Endothelial cell (in vitro differentiated cells): ENCODE results near the gene MED22. TPM values are rescaled to one million over a fixed set of nuclear protein-coding genes. Genes with fewer than 3 reads are reported as not detected.
A peak's percentile ranks its signal among the peaks of the same experiment; 100 is the strongest.

ENCODE experiments used
- DNase-seq: peaks from one replicate; pipeline ENCODE4 v3.0.0; 2021; ENCODE audit warnings: low spot score
- H3K27ac Mint-ChIP-seq: one replicate; pipeline ENCODE4 v1.8.0; 2021; ENCODE audit warnings: mixed read lengths, inconsistent platforms; ENCODE audit not compliant: unreplicated experiment
- H3K27me3 Mint-ChIP-seq: one replicate; pipeline ENCODE4 v1.8.0; 2021; ENCODE audit warnings: mild to moderate bottlenecking, moderate library complexity, mixed read lengths, inconsistent platforms; ENCODE audit not compliant: unreplicated experiment
- H3K36me3 Mint-ChIP-seq: one replicate; pipeline ENCODE4 v1.8.0; 2021; ENCODE audit warnings: mild to moderate bottlenecking, low read depth, mixed read lengths, inconsistent platforms; ENCODE audit not compliant: unreplicated experiment
- H3K4me1 Mint-ChIP-seq: one replicate; pipeline ENCODE4 v1.8.0; 2021; ENCODE audit warnings: mild to moderate bottlenecking, mixed read lengths, inconsistent platforms; ENCODE audit not compliant: unreplicated experiment
- H3K4me3 Mint-ChIP-seq: one replicate; pipeline ENCODE4 v1.8.0; 2021; ENCODE audit warnings: mild to moderate bottlenecking, mixed read lengths, inconsistent platforms; ENCODE audit not compliant: unreplicated experiment
- H3K9me3 Mint-ChIP-seq: one replicate; pipeline ENCODE4 v1.8.0; 2021; ENCODE audit warnings: mixed read lengths, inconsistent platforms; ENCODE audit not compliant: unreplicated experiment
- total RNA-seq: library from RNA; stranded (reverse); fragmentation: NEBNext Ultra II Directional; extraction: Animal tissue kit (Norgen Biotek cat#: 25700); gene quantifications from one replicate; pipeline ENCODE4 v1.2.1, GENCODE V29; 2021; ENCODE audit not compliant: unreplicated experiment
- TF ChIP-seq, protein P1 (sequence below): fragments of 200-600 bp; sonication (generic); IDR thresholded peaks from one replicate; pipeline ENCODE4 v1.5.0; 2021; ENCODE audit warnings: antibody characterized with exemption; ENCODE audit not compliant: unreplicated experiment

MED22 gene
- total RNA-seq, 1 donor from 2014 or later = 32.9 TPM

DNA sequence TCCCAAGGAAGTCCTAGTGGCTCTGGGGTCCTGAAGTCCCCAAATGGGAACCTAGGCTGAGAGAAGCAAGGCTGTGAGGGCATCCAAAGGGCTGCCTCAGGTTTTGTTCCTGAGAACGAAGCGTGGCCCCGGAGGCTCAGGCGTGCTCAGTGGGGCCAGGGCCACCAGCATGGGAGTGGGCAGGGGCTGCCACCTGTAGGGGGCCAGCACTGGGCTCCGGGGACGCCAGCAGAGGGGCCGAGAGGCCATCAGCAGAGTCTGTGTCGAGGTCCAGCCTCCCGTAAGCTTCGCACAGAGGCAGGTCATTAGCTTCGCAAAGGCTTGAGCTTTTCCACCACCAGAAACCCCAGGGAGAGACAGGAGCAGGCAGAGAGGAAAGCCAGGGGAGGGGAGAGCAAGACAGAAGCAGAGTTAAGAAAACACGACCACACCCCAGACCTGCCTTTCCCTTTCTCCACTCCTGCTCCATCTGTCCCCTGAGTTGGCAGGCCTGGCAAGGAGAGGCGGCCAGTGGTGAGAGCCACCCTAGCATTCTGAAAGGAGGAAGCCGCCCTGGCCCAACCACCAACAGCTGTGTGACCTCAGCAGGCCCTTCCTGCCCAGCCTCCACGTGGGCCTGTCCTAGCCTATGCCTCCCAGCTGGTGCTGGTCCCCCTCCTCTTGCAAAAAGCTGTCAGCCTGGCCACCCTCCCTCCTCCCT, 6.4 kb downstream of the MED22 start:
- TF ChIP-seq, protein P1, sequence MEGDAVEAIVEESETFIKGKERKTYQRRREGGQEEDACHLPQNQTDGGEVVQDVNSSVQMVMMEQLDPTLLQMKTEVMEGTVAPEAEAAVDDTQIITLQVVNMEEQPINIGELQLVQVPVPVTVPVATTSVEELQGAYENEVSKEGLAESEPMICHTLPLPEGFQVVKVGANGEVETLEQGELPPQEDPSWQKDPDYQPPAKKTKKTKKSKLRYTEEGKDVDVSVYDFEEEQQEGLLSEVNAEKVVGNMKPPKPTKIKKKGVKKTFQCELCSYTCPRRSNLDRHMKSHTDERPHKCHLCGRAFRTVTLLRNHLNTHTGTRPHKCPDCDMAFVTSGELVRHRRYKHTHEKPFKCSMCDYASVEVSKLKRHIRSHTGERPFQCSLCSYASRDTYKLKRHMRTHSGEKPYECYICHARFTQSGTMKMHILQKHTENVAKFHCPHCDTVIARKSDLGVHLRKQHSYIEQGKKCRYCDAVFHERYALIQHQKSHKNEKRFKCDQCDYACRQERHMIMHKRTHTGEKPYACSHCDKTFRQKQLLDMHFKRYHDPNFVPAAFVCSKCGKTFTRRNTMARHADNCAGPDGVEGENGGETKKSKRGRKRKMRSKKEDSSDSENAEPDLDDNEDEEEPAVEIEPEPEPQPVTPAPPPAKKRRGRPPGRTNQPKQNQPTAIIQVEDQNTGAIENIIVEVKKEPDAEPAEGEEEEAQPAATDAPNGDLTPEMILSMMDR = no peak
- DNase-seq = no peak
- Mint-ChIP-seq H3K4me1 (peaks cover 6% of the 10 kb centered on the region), H3K36me3 (peaks cover 18% of the 10 kb centered on the region), H3K27ac (no peak overlapping the region), H3K27me3 (peaks cover 8% of the 10 kb centered on the region), H3K9me3 (no peaks in the 10 kb centered on the region), H3K4me3 (no peak overlapping the region)

DNA sequence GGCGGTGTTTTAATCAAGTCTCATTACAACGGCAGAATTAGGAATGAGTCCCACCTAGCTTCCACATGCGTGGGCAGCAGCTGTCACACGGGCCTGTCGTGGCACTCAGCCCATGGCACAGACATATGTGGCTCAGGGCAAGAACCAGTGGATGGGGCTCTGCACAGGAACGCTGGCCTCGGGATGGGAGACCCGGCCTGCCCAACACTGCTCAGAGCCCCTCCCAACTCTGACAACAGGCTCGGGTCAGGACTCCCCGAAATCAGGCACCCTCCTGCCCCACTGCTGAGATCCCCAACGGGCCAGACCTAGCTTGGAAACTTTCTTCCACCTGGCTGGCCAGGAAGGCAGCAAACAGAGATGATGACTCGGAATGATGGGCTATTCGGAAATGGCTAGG, 7.0 kb downstream of the MED22 start:
- TF ChIP-seq, protein P1 = no peak
- Mint-ChIP-seq H3K27ac (no peak overlapping the region), H3K36me3 (peaks cover 18% of the 10 kb centered on the region), H3K4me1 (peaks cover 3% of the 10 kb centered on the region), H3K4me3 (no peak overlapping the region), H3K9me3 (no peaks in the 10 kb centered on the region), H3K27me3 (peaks cover 8% of the 10 kb centered on the region)
- no peak for DNase-seq

DNA sequence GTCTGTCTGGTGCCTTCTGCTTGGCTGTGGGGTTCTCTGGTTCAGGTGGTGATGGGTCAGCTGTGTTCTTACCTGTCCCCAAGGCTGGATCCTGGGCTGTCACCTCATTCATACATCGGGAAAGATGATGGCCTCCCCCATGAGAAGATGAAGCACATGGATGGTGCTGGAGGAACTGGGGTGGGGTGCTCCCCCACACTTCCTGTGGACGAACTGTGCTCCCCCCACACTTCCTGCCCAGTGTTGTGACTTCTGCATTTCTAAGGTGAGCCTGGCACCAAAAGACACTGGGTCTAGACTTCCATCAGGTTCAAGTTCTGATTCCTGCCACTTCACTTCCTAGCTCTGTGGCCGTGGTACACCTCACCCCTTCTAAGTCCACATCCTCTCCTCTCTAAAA, 7.7 kb downstream of the MED22 start:
- no peak for DNase-seq
- Mint-ChIP-seq H3K4me3 (no peak overlapping the region), H3K4me1 (peaks cover 8% of the 10 kb centered on the region), H3K9me3 (no peaks in the 10 kb centered on the region), H3K27ac (no peak overlapping the region), H3K36me3 (peaks cover 21% of the 10 kb centered on the region), H3K27me3 (peaks cover 8% of the 10 kb centered on the region)
- TF ChIP-seq, protein P1 = no peak

DNA sequence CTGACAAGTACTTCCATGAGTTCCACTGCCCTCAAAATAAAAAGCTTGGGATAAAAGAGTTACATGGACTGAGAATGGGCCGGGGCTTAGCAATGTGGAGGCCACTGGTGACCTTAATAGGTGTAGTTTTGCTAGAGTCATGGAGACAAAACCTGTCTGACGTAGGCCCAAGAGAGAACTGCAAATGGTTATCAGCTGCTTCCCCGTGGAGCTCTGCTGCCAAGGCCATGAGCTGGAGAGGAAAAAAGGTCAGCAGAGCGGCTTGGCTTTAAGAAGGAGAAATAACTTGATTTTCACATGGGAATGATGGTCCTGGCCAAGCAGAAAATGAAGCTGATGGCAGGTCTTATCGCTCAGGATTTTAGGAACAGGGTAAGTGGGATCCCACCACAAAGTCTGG, 8.3 kb downstream of the MED22 start:
- Mint-ChIP-seq H3K9me3 (no peaks in the 10 kb centered on the region), H3K27ac (no peak overlapping the region)

More for the DNA sequence above, 8.3 kb downstream of the MED22 start:
- TF ChIP-seq, protein P1 = no peak
- H3K27me3 Mint-ChIP-seq = peaks cover 6% of the 10 kb centered on the region
- peaks cover 21% of the 10 kb centered on the region for H3K36me3 Mint-ChIP-seq
- peaks cover 12% of the 10 kb centered on the region for H3K4me1 Mint-ChIP-seq
- no peak for DNase-seq
- peak overlapping the region; percentile 38 for H3K4me3 Mint-ChIP-seq
